Activated naive CD4-positive, alpha-beta T cell treated with anti-CD3 and anti-CD28 coated beads, Interleukin-2, amount 50 U/mL, for 24 hours (primary cell): ENCODE results near the gene TNFAIP8L1.
A peak's percentile ranks its signal among the peaks of the same experiment; 100 is the strongest.

Experiments
- H3K27ac Mint-ChIP-seq: one replicate; pipeline ENCODE4 v1.8.0; 2021; ENCODE audit warnings: mild to moderate bottlenecking, mixed read lengths
- H3K27me3 Mint-ChIP-seq: one replicate; pipeline ENCODE4 v1.8.0; 2021; ENCODE audit warnings: mixed read lengths
- H3K36me3 Mint-ChIP-seq: one replicate; pipeline ENCODE4 v1.8.0; 2021; ENCODE audit warnings: mixed read lengths
- H3K4me1 Mint-ChIP-seq: one replicate; pipeline ENCODE4 v1.8.0; 2021; ENCODE audit warnings: mixed read lengths
- H3K4me3 Mint-ChIP-seq: one replicate; pipeline ENCODE4 v1.8.0; 2021; ENCODE audit warnings: mild to moderate bottlenecking, mixed read lengths
- H3K9me3 Mint-ChIP-seq: one replicate; pipeline ENCODE4 v1.8.0; 2021; ENCODE audit warnings: mixed read lengths

Gene TNFAIP8L1

GRCh38 chr19:4602173-4602788 is 37.0 kb upstream of the TNFAIP8L1 start:
- peaks cover 4% of the 10 kb centered on the region for H3K4me1 Mint-ChIP-seq
- H3K36me3 Mint-ChIP-seq, result no peaks in the 10 kb centered on the region
- no peaks in the 10 kb centered on the region for H3K9me3 Mint-ChIP-seq
- H3K27me3 Mint-ChIP-seq, result peaks cover 13% of the 10 kb centered on the region
- H3K4me3 Mint-ChIP-seq, result no peak overlapping the region
- no peak overlapping the region for H3K27ac Mint-ChIP-seq

GRCh38 chr19:4602915-4603314 is 36.4 kb upstream of the TNFAIP8L1 start:
- H3K9me3 Mint-ChIP-seq, result no peaks in the 10 kb centered on the region
- H3K27me3 Mint-ChIP-seq, result peaks cover 14% of the 10 kb centered on the region
- H3K27ac Mint-ChIP-seq, result no peak overlapping the region
- peaks cover 4% of the 10 kb centered on the region for H3K4me1 Mint-ChIP-seq
- no peaks in the 10 kb centered on the region for H3K36me3 Mint-ChIP-seq
- H3K4me3 Mint-ChIP-seq, result no peak overlapping the region

GRCh38 chr19:4604912-4605311 is 34.4 kb upstream of the TNFAIP8L1 start:
- H3K4me1 Mint-ChIP-seq, result no peaks in the 10 kb centered on the region
- peaks cover 11% of the 10 kb centered on the region for H3K27me3 Mint-ChIP-seq
- no peaks in the 10 kb centered on the region for H3K9me3 Mint-ChIP-seq
- no peaks in the 10 kb centered on the region for H3K36me3 Mint-ChIP-seq
- no peak overlapping the region for H3K27ac Mint-ChIP-seq
- H3K4me3 Mint-ChIP-seq, result no peak overlapping the region

GRCh38 chr19:4606181-4606580 is 33.1 kb upstream of the TNFAIP8L1 start:
- Mint-ChIP-seq H3K36me3 (no peaks in the 10 kb centered on the region), H3K27me3 (peaks cover 18% of the 10 kb centered on the region), H3K4me3 (no peak overlapping the region), H3K4me1 (no peaks in the 10 kb centered on the region), H3K9me3 (no peaks in the 10 kb centered on the region), H3K27ac (no peak overlapping the region)

GRCh38 chr19:4606921-4607678 is 32.2 kb upstream of the TNFAIP8L1 start:
- H3K27ac Mint-ChIP-seq, result peak overlapping the region; percentile 23
- H3K9me3 Mint-ChIP-seq, result no peaks in the 10 kb centered on the region
- H3K36me3 Mint-ChIP-seq, result no peaks in the 10 kb centered on the region
- no peak overlapping the region for H3K4me3 Mint-ChIP-seq
- H3K4me1 Mint-ChIP-seq, result no peaks in the 10 kb centered on the region
- H3K27me3 Mint-ChIP-seq, result peaks cover 18% of the 10 kb centered on the region

GRCh38 chr19:4609878-4610511 is 29.3 kb upstream of the TNFAIP8L1 start:
- Mint-ChIP-seq H3K27ac (no peak overlapping the region), H3K36me3 (no peaks in the 10 kb centered on the region), H3K9me3 (no peaks in the 10 kb centered on the region), H3K27me3 (peaks cover 16% of the 10 kb centered on the region), H3K4me3 (no peak overlapping the region), H3K4me1 (no peaks in the 10 kb centered on the region)

- Mint-ChIP-seq H3K36me3 (no peaks in the 10 kb centered on the region), H3K27ac (no peak overlapping the region), H3K27me3 (peaks cover 17% of the 10 kb centered on the region), H3K4me3 (no peak overlapping the region), H3K9me3 (no peaks in the 10 kb centered on the region), H3K4me1 (no peaks in the 10 kb centered on the region)
Observed at GRCh38 chr19:4613254-4613751, 26.0 kb upstream of the TNFAIP8L1 start.

GRCh38 chr19:4618019-4618418 is 21.3 kb upstream of the TNFAIP8L1 start:
- H3K27me3 Mint-ChIP-seq, result peaks cover 11% of the 10 kb centered on the region
- H3K4me1 Mint-ChIP-seq, result no peaks in the 10 kb centered on the region
- no peaks in the 10 kb centered on the region for H3K9me3 Mint-ChIP-seq
- no peaks in the 10 kb centered on the region for H3K36me3 Mint-ChIP-seq
- no peak overlapping the region for H3K27ac Mint-ChIP-seq
- H3K4me3 Mint-ChIP-seq, result no peak overlapping the region

- Mint-ChIP-seq H3K27ac (no peak overlapping the region), H3K27me3 (peaks cover 11% of the 10 kb centered on the region), H3K9me3 (no peaks in the 10 kb centered on the region), H3K36me3 (no peaks in the 10 kb centered on the region), H3K4me3 (no peak overlapping the region), H3K4me1 (no peaks in the 10 kb centered on the region)
Observed at GRCh38 chr19:4619668-4620294, 19.5 kb upstream of the TNFAIP8L1 start.

- Mint-ChIP-seq H3K27me3 (peaks cover 11% of the 10 kb centered on the region), H3K4me3 (no peak overlapping the region), H3K36me3 (no peaks in the 10 kb centered on the region), H3K9me3 (no peaks in the 10 kb centered on the region), H3K27ac (no peak overlapping the region), H3K4me1 (no peaks in the 10 kb centered on the region)
Observed at GRCh38 chr19:4620675-4621074, 18.6 kb upstream of the TNFAIP8L1 start.

GRCh38 chr19:4622695-4623421 is 16.5 kb upstream of the TNFAIP8L1 start:
- peaks cover 8% of the 10 kb centered on the region for H3K27me3 Mint-ChIP-seq

GRCh38 chr19:4624301-4624700 is 15.0 kb upstream of the TNFAIP8L1 start:
- no peaks in the 10 kb centered on the region for H3K4me1 Mint-ChIP-seq
- peaks cover 7% of the 10 kb centered on the region for H3K27me3 Mint-ChIP-seq
- no peak overlapping the region for H3K4me3 Mint-ChIP-seq
- no peaks in the 10 kb centered on the region for H3K9me3 Mint-ChIP-seq
- H3K27ac Mint-ChIP-seq, result no peak overlapping the region
- no peaks in the 10 kb centered on the region for H3K36me3 Mint-ChIP-seq

More at GRCh38 chr19:4622695-4623421, 16.5 kb upstream of the TNFAIP8L1 start:
- H3K36me3 Mint-ChIP-seq, result no peaks in the 10 kb centered on the region
- H3K4me3 Mint-ChIP-seq, result no peak overlapping the region
- H3K4me1 Mint-ChIP-seq, result no peaks in the 10 kb centered on the region
- H3K9me3 Mint-ChIP-seq, result no peaks in the 10 kb centered on the region
- H3K27ac Mint-ChIP-seq, result no peak overlapping the region

- Mint-ChIP-seq H3K27me3 (peaks cover 7% of the 10 kb centered on the region), H3K36me3 (no peaks in the 10 kb centered on the region), H3K9me3 (no peaks in the 10 kb centered on the region), H3K27ac (no peak overlapping the region), H3K4me1 (no peaks in the 10 kb centered on the region), H3K4me3 (no peak overlapping the region)
Observed at GRCh38 chr19:4624733-4625362, 14.5 kb upstream of the TNFAIP8L1 start.

- Mint-ChIP-seq H3K9me3 (no peaks in the 10 kb centered on the region), H3K36me3 (no peaks in the 10 kb centered on the region), H3K4me1 (peaks cover 13% of the 10 kb centered on the region), H3K27me3 (no peaks in the 10 kb centered on the region), H3K27ac (peak overlapping the region; percentile 30), H3K4me3 (no peak overlapping the region)
Observed at GRCh38 chr19:4633140-4633967, 6.0 kb upstream of the TNFAIP8L1 start.
